RWPE1 (cell line): ENCODE data around the gene KCNK5.

ENCODE experiments used
- CTCF ChIA-PET: fragments of 350-600 bp; sonication (Branson Sonifier 250); formaldehyde crosslinking; extraction: SDS; loops from one replicate; lab custom pipeline; 2021; lab: Yijun Ruan, JAX
- POLR2A ChIA-PET: fragments of 400-600 bp; formaldehyde crosslinking; extraction: SDS; loops from one replicate; lab custom pipeline; 2020; ENCODE audit warnings: antibody characterized with exemption; ENCODE audit not compliant: low non-redundant PET; lab: Yijun Ruan, JAX
- DNase-seq: peaks from one replicate; pipeline ENCODE4 v3.0.0; 2012; ENCODE audit warnings: low spot score
- H3K27ac ChIP-seq: fragments of 450-650 bp; 2 replicates; pipeline ENCODE4 v1.5.1; 2017
- TF ChIP-seq, protein P1 (sequence below): fragments of 450-650 bp; conservative IDR thresholded peaks from 2 replicates; pipeline ENCODE4 v1.5.1; 2017; ENCODE audit warnings: low read depth, mild to moderate bottlenecking

The KCNK5 gene

GRCh38 chr6:39261751-39262150 lies 32.5 kb upstream of the KCNK5 start:
- CTCF ChIA-PET, result no interaction called here
- POLR2A ChIA-PET, result no interaction called here
- TF ChIP-seq, protein P1, sequence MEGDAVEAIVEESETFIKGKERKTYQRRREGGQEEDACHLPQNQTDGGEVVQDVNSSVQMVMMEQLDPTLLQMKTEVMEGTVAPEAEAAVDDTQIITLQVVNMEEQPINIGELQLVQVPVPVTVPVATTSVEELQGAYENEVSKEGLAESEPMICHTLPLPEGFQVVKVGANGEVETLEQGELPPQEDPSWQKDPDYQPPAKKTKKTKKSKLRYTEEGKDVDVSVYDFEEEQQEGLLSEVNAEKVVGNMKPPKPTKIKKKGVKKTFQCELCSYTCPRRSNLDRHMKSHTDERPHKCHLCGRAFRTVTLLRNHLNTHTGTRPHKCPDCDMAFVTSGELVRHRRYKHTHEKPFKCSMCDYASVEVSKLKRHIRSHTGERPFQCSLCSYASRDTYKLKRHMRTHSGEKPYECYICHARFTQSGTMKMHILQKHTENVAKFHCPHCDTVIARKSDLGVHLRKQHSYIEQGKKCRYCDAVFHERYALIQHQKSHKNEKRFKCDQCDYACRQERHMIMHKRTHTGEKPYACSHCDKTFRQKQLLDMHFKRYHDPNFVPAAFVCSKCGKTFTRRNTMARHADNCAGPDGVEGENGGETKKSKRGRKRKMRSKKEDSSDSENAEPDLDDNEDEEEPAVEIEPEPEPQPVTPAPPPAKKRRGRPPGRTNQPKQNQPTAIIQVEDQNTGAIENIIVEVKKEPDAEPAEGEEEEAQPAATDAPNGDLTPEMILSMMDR, result no peak
- no peak overlapping the region for H3K27ac ChIP-seq
- no peak for DNase-seq

- TF ChIP-seq, protein P1, result no peak
- no peak for DNase-seq
- H3K27ac ChIP-seq, result no peak overlapping the region
- POLR2A ChIA-PET, result no interaction called here
- CTCF ChIA-PET, result no interaction called here
Measured at GRCh38 chr6:39260953-39261352, 31.7 kb upstream of the KCNK5 start.

GRCh38 chr6:39260456-39260855 lies 31.2 kb upstream of the KCNK5 start:
- TF ChIP-seq, protein P1, result no peak
- no peak overlapping the region for H3K27ac ChIP-seq
- POLR2A ChIA-PET, result no interaction called here
- CTCF ChIA-PET, result no interaction called here
- no peak for DNase-seq

- ChIA-PET CTCF (interaction anchor here (1.2 kb wide), 1 partner anchor 46 kb away, joined by 3 read pairs; no protein-coding TSS in a partner anchor), POLR2A (interaction anchor here (0.6 kb wide), 1 partner anchor 28 kb away, joined by 5 read pairs; no protein-coding TSS in a partner anchor)
- no peak overlapping the region for H3K27ac ChIP-seq
- DNase-seq, result no peak
- TF ChIP-seq, protein P1, result no peak
Measured at GRCh38 chr6:39256294-39256940, 27.1 kb upstream of the KCNK5 start.

- TF ChIP-seq, protein P1, result no peak
- H3K27ac ChIP-seq, result no peak overlapping the region
- ChIA-PET CTCF (no interaction called here), POLR2A (no interaction called here)
- no peak for DNase-seq
Measured at GRCh38 chr6:39254999-39255535, 25.8 kb upstream of the KCNK5 start.

- TF ChIP-seq, protein P1, result no peak
- ChIA-PET CTCF (no interaction called here), POLR2A (no interaction called here)
- no peak for DNase-seq
- no peak overlapping the region for H3K27ac ChIP-seq
Measured at GRCh38 chr6:39251406-39251805, 22.1 kb upstream of the KCNK5 start.
